Right lobe of liver (tissue), 4 donors: ENCODE data around the gene ISM2.

Source experiments
- POLR2A ChIP-seq: fragments of 450-650 bp; IDR thresholded peaks from one replicate; pipeline ENCODE4 v1.6.1; 2017; ENCODE audit warnings: antibody characterized with exemption, mild to moderate bottlenecking
- TF ChIP-seq, protein P1 (sequence below), 4 donors: fragments of 200-600 bp in 3 of 4; fragments of 450-650 bp in 1 of 4; IDR thresholded peaks; one replicate each; pipeline versions ENCODE4 v1.5.1 to v1.8.0; 2016 to 2022; ENCODE audit warnings: antibody characterized with exemption in 4 of 4, mild to moderate bottlenecking in 2 of 4
- donor health status: DM: no; HTN: no; CAD: no.
- donor health status: DM: no; HTN: no; CAD: no.
- donor health status: DM: no; HTN: yes; CAD: no.

GRCh38 chr14:77543240-77543551 lies 44.6 kb upstream of the ISM2 start:
- TF ChIP-seq, protein P1, sequence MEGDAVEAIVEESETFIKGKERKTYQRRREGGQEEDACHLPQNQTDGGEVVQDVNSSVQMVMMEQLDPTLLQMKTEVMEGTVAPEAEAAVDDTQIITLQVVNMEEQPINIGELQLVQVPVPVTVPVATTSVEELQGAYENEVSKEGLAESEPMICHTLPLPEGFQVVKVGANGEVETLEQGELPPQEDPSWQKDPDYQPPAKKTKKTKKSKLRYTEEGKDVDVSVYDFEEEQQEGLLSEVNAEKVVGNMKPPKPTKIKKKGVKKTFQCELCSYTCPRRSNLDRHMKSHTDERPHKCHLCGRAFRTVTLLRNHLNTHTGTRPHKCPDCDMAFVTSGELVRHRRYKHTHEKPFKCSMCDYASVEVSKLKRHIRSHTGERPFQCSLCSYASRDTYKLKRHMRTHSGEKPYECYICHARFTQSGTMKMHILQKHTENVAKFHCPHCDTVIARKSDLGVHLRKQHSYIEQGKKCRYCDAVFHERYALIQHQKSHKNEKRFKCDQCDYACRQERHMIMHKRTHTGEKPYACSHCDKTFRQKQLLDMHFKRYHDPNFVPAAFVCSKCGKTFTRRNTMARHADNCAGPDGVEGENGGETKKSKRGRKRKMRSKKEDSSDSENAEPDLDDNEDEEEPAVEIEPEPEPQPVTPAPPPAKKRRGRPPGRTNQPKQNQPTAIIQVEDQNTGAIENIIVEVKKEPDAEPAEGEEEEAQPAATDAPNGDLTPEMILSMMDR (IDR thresholded peaks at IDR 0.05), result no peak
- no peak for TF ChIP-seq POLR2A
